ENCODE measurements around the gene PKIB. TPM values are rescaled to one million over a fixed set of nuclear protein-coding genes. Genes with fewer than 3 reads are reported as not detected.

PKIB gene
- total and polyA plus RNA-seq, 2 donors (not counting 3 experiments of a cell fraction or from before 2014, with no cell fraction given), result not detected

- TF ChIP-seq POLR2AphosphoS5 (IDR thresholded peaks at IDR 0.05; ENCODE audit: insufficient read depth, low read depth, low read length) (no peak), EZH2 (IDR thresholded peaks at IDR 0.05; ENCODE audit: borderline replicate concordance, low read depth, low read length, severe bottlenecking) (no peak), FOS (IDR thresholded peaks at IDR 0.05; ENCODE audit: borderline replicate concordance, insufficient read depth, low read length) (no peak), MYC (IDR thresholded peaks at IDR 0.05; ENCODE audit: low read depth, low read length) (no peak), JUN (IDR thresholded peaks at IDR 0.05; ENCODE audit: borderline replicate concordance, insufficient read depth, insufficient read length, low read depth) (no peak), GATA2 (IDR thresholded peaks at IDR 0.05; ENCODE audit: insufficient read depth, insufficient read length, low read depth, low read length) (no peak), POLR2A (IDR thresholded peaks at IDR 0.05; ENCODE audit: low read depth, low read length) (no peak)
- TF ChIP-seq, protein P1, sequence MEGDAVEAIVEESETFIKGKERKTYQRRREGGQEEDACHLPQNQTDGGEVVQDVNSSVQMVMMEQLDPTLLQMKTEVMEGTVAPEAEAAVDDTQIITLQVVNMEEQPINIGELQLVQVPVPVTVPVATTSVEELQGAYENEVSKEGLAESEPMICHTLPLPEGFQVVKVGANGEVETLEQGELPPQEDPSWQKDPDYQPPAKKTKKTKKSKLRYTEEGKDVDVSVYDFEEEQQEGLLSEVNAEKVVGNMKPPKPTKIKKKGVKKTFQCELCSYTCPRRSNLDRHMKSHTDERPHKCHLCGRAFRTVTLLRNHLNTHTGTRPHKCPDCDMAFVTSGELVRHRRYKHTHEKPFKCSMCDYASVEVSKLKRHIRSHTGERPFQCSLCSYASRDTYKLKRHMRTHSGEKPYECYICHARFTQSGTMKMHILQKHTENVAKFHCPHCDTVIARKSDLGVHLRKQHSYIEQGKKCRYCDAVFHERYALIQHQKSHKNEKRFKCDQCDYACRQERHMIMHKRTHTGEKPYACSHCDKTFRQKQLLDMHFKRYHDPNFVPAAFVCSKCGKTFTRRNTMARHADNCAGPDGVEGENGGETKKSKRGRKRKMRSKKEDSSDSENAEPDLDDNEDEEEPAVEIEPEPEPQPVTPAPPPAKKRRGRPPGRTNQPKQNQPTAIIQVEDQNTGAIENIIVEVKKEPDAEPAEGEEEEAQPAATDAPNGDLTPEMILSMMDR (IDR thresholded peaks at IDR 0.05; ENCODE audit: extremely low read depth in 1 of 2, insufficient read depth in 1 of 2, low read depth in 1 of 2, low read length in 2 of 2), result no peak
- peaks cover 12% of the 10 kb centered on the region for H3K4me1 ChIP-seq (ENCODE audit: control insufficient read depth, extremely low read depth, insufficient read depth, low read length)
- FAIRE-seq (no peak), DNase-seq (ENCODE audit: low read depth, low spot score) (no peak)
- no peaks in the 10 kb centered on the region for H3K9me3 ChIP-seq (replicated peaks; ENCODE audit: control insufficient read depth, insufficient read depth, low read length)
- no TSS peak for BruUV-seq (replicated peaks)
- no peaks in the 10 kb centered on the region for H3K79me2 ChIP-seq (ENCODE audit: control insufficient read depth, insufficient read depth, low read length)
- H3K4me2 ChIP-seq (ENCODE audit: insufficient read depth, low read length), result no peak overlapping the region
- no peak overlapping the region for H3K9ac ChIP-seq (replicated peaks; ENCODE audit: extremely low read depth, insufficient read depth, low read length)
- H3K4me3 ChIP-seq (replicated peaks in 1 of 3; ENCODE audit: insufficient read depth in 1 of 3, low read depth in 1 of 3, low read length in 3 of 3), result no peak overlapping the region
- CTCF ChIA-PET, result no interaction called here
- intact Hi-C loops (cut with micrococcal nuclease), result no loop called here
- H2AFZ ChIP-seq (ENCODE audit: low read depth, low read length), result no peak overlapping the region
- H3K36me3 ChIP-seq (ENCODE audit: control insufficient read depth in 2 of 2, extremely low read depth in 1 of 2, insufficient read depth in 2 of 2, low read length in 2 of 2), result no peaks in the 10 kb centered on the region
- H3K27me3 ChIP-seq (ENCODE audit: control insufficient read depth in 2 of 2, insufficient read depth in 2 of 2, low read length in 2 of 2), result no peaks in the 10 kb centered on the region
- POLR2A ChIA-PET, result no interaction called here
- H3K9me1 ChIP-seq (replicated peaks; ENCODE audit: control insufficient read depth, extremely low read depth, insufficient read depth, low read length), result no peaks in the 10 kb centered on the region
- dilution Hi-C loops (cut with MboI; ENCODE audit: extremely low pct_ligation_motif_present, low sequenced_read_pairs), result no loop called here
- H3K27ac ChIP-seq (ENCODE audit: insufficient read depth, low read depth, low read length), result no peak overlapping the region
- no peaks in the 10 kb centered on the region for H4K20me1 ChIP-seq (replicated peaks; ENCODE audit: control insufficient read depth, extremely low read depth, insufficient read depth, low read length)
Measured at GRCh38 chr6:122692807-122693580, 82.8 kb downstream of the PKIB start.

All from endothelial cell of umbilical vein (primary cell).